ENCODE measurements around the gene GLRX3.

Gene GLRX3

GRCh38 chr10:130193033-130193432 is 56.8 kb downstream of the GLRX3 start:
- DNase-seq (ENCODE audit: low read depth), result no peak
- no peak for TF ChIP-seq CTCF (IDR thresholded peaks at IDR 0.05; ENCODE audit: insufficient read depth, low read depth, low read length, missing control alignments)

GRCh38 chr10:130193493-130194193 is 57.5 kb downstream of the GLRX3 start:
- no peak for DNase-seq (ENCODE audit: low read depth)
- no peak overlapping the region for H3K4me3 ChIP-seq (ENCODE audit: low read depth, low read length)
- no peak for TF ChIP-seq CTCF (IDR thresholded peaks at IDR 0.05; ENCODE audit: insufficient read depth, low read depth, low read length, missing control alignments)

More at GRCh38 chr10:130193033-130193432, 56.8 kb downstream of the GLRX3 start:
- H3K4me3 ChIP-seq (ENCODE audit: low read depth, low read length), result no peak overlapping the region

- no peak for DNase-seq (ENCODE audit: low read depth)
- H3K4me3 ChIP-seq (ENCODE audit: low read depth, low read length), result no peak overlapping the region
- no peak for TF ChIP-seq CTCF (IDR thresholded peaks at IDR 0.05; ENCODE audit: insufficient read depth, low read depth, low read length, missing control alignments)
These were observed 58.2 kb downstream of the GLRX3 start for GRCh38 chr10:130194194-130194990.

GRCh38 chr10:130194991-130195645 is 58.9 kb downstream of the GLRX3 start:
- no peak for TF ChIP-seq CTCF (IDR thresholded peaks at IDR 0.05; ENCODE audit: insufficient read depth, low read depth, low read length, missing control alignments)
- DNase-seq (ENCODE audit: low read depth), result no peak
- no peak overlapping the region for H3K4me3 ChIP-seq (ENCODE audit: low read depth, low read length)

- no peak for TF ChIP-seq CTCF (IDR thresholded peaks at IDR 0.05; ENCODE audit: insufficient read depth, low read depth, low read length, missing control alignments)
These were observed 59.6 kb downstream of the GLRX3 start for GRCh38 chr10:130195746-130196294.

GRCh38 chr10:130196511-130197487 is 60.6 kb downstream of the GLRX3 start:
- TF ChIP-seq CTCF (IDR thresholded peaks at IDR 0.05; ENCODE audit: insufficient read depth, low read depth, low read length, missing control alignments), result no peak
- no peak overlapping the region for H3K4me3 ChIP-seq (ENCODE audit: low read depth, low read length)
- DNase-seq (ENCODE audit: low read depth), result no peak

More at GRCh38 chr10:130195746-130196294, 59.6 kb downstream of the GLRX3 start:
- H3K4me3 ChIP-seq (ENCODE audit: low read depth, low read length), result no peak overlapping the region
- DNase-seq (ENCODE audit: low read depth), result no peak
